PC-3 (cell line): ENCODE measurements around the gene HSPB9. TPM values are rescaled to one million over a fixed set of nuclear protein-coding genes. Genes with fewer than 3 reads are reported as not detected.

Source experiments
- ATAC-seq: fragments of 200-7000 bp; cut with Tn5 transposase; 2 replicates; pipeline ENCODE4 v1.9.1; 2020; ENCODE audit warnings: mild to moderate bottlenecking, moderate library complexity
- BruUV-seq: library from RNA; stranded (reverse); fragments of 400-500 nt; replicated peaks from 2 replicates; lab custom pipeline; 2021; lab: Mats Ljungman, UMichigan
- CTCF ChIA-PET: fragments of 300-600 bp; sonication (Branson Sonifier 250); formaldehyde crosslinking; loops from one replicate; lab custom pipeline; 2022; ENCODE audit warnings: antibody characterized with exemption; lab: Charles Lee
- POLR2A ChIA-PET: fragments of 300-600 bp; sonication (Branson Sonifier 250); formaldehyde crosslinking; loops from one replicate; lab custom pipeline; 2022; ENCODE audit warnings: antibody characterized with exemption; ENCODE audit not compliant: unreplicated experiment; lab: Charles Lee
- DNase-seq: peaks from one replicate; pipeline ENCODE4 v3.0.0-alpha.2; 2015
- H2AFZ ChIP-seq: fragments of 300-600 bp; sonication (generic); 2 replicates; pipeline ENCODE4 v1.6.0; 2016; ENCODE audit warnings: antibody characterized with exemption, low read length
- H3F3A ChIP-seq: fragments of 300-600 bp; sonication (generic); one replicate; pipeline ENCODE4 v1.6.0; 2017; ENCODE audit warnings: antibody characterized with exemption, low read length, control low read depth, mild to moderate bottlenecking; ENCODE audit not compliant: unreplicated experiment
- H3K27ac ChIP-seq: fragments of 300-600 bp; sonication (generic); 2 replicates; pipeline ENCODE4 v1.5.1; 2016; ENCODE audit warnings: mild to moderate bottlenecking, low read length
- H3K27me3 ChIP-seq: fragments of 300-600 bp; sonication (generic); 2 replicates; pipeline ENCODE4 v1.6.1; 2016; ENCODE audit warnings: low read length, mixed read lengths
- H3K36me3 ChIP-seq: fragments of 300-600 bp; sonication (generic); 2 replicates; pipeline ENCODE4 v1.6.1; 2016; ENCODE audit warnings: low read depth, mixed run types, low read length, mixed read lengths
- H3K4me1 ChIP-seq: fragments of 300-600 bp; sonication (generic); 2 replicates; pipeline ENCODE4 v1.5.1; 2016; ENCODE audit warnings: low read length; ENCODE audit not compliant: insufficient read depth
- H3K4me2 ChIP-seq: fragments of 300-600 bp; sonication (generic); 2 replicates; pipeline ENCODE4 v1.6.0; 2016; ENCODE audit warnings: low read length
- H3K4me3 ChIP-seq: fragments of 300-600 bp; sonication (generic); 2 replicates; pipeline ENCODE4 v1.5.1; 2016; ENCODE audit warnings: mild to moderate bottlenecking, low read length, mixed read lengths
- H3K79me2 ChIP-seq: fragments of 300-600 bp; sonication (generic); 2 replicates; pipeline ENCODE4 v1.6.1; 2017; ENCODE audit warnings: low read length, mixed read lengths
- H3K9ac ChIP-seq: fragments of 300-600 bp; sonication (generic); 2 replicates; pipeline ENCODE4 v1.6.0; 2016; ENCODE audit warnings: mild to moderate bottlenecking, low read length
- H3K9me2 ChIP-seq: fragments of 300-600 bp; sonication (generic); replicated peaks from 2 replicates; pipeline ENCODE4 v1.6.1; 2016; ENCODE audit warnings: mixed run types, low read length, mixed read lengths
- H3K9me3 ChIP-seq: fragments of 300-600 bp; sonication (generic); 2 replicates; pipeline ENCODE4 v1.6.1; 2016; ENCODE audit warnings: low read length, mixed read lengths
- H4K20me1 ChIP-seq: fragments of 300-600 bp; sonication (generic); 2 replicates; pipeline ENCODE4 v1.6.1; 2016; ENCODE audit warnings: low read length, mixed read lengths
- EZH2 ChIP-seq: fragments of 300-600 bp; sonication (generic); IDR thresholded peaks from one replicate; pipeline ENCODE4 v1.6.1; 2017; ENCODE audit warnings: antibody characterized with exemption, mild to moderate bottlenecking, low read length; ENCODE audit not compliant: unreplicated experiment
- EZH2phosphoT487 ChIP-seq: fragments of 300-600 bp; sonication (generic); IDR thresholded peaks from 2 replicates; pipeline ENCODE4 v1.6.1; 2018; ENCODE audit warnings: mild to moderate bottlenecking, antibody characterized with exemption, low read length, borderline replicate concordance
- intact Hi-C: fragments of 100-400 bp; cut with micrococcal nuclease; formaldehyde crosslinking; loops from 2 replicates; pipeline ENCODE4 v1.9.0; 2023
- total RNA-seq: library from RNA; depleted of rRNA; stranded (reverse); fragments of >200 nt; gene quantifications from 2 replicates; pipeline ENCODE4 v1.2.3, GENCODE V29; 2014
- TF ChIP-seq, protein P1 (sequence below): fragments of 300-600 bp; sonication (generic); conservative IDR thresholded peaks from 2 replicates; pipeline ENCODE4 v1.5.1; 2017; ENCODE audit warnings: antibody characterized with exemption, low read depth, mild to moderate bottlenecking, low read length

Gene HSPB9
- total RNA-seq, 1 experiment from 2014 or later: not detected

DNA sequence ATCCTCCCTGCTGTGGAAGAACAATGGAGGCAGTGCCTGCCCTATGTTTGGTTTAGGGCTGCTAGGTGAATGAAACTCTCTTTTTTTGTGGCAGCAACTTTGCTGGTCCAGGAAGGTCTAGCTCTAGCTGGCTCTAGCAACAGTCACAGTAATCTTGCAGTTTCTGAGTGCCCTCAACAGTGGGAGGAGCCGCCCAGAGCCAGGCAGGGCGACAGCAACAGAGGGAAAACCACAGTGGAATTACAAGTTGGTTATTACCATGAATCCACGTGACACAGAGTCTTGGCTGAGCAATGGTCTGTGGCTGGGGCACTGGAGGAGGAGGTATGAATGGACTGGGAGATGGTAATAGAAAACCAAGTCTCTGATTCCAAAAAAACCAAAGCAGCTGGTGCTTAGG is 10.3 kb downstream of the HSPB9 start:
- H3K36me3 ChIP-seq: no peaks in the 10 kb centered on the region
- no peak overlapping the region for H3K4me2 ChIP-seq

GRCh38 chr17:42133461-42134041 is 10.9 kb downstream of the HSPB9 start:
- intact Hi-C loops: no loop called here
- Histone ChIP-seq H3K27ac (no peak overlapping the region), H3K4me2 (no peak overlapping the region), H3K36me3 (no peaks in the 10 kb centered on the region), H3F3A (no peaks in the 10 kb centered on the region), H4K20me1 (no peaks in the 10 kb centered on the region), H3K9me2 (no peaks in the 10 kb centered on the region), H2AFZ (no peak overlapping the region), H3K4me1 (no peaks in the 10 kb centered on the region), H3K79me2 (no peaks in the 10 kb centered on the region), H3K27me3 (no peaks in the 10 kb centered on the region), H3K9me3 (no peaks in the 10 kb centered on the region), H3K9ac (no peak overlapping the region), H3K4me3 (no peak overlapping the region)
- DNase-seq: no peak
- CTCF ChIA-PET: no interaction called here
- no TSS peak for BruUV-seq
- no peak for ATAC-seq
- POLR2A ChIA-PET: no interaction called here
- TF ChIP-seq EZH2 (no peak), EZH2phosphoT487 (no peak)
- TF ChIP-seq, protein P1, sequence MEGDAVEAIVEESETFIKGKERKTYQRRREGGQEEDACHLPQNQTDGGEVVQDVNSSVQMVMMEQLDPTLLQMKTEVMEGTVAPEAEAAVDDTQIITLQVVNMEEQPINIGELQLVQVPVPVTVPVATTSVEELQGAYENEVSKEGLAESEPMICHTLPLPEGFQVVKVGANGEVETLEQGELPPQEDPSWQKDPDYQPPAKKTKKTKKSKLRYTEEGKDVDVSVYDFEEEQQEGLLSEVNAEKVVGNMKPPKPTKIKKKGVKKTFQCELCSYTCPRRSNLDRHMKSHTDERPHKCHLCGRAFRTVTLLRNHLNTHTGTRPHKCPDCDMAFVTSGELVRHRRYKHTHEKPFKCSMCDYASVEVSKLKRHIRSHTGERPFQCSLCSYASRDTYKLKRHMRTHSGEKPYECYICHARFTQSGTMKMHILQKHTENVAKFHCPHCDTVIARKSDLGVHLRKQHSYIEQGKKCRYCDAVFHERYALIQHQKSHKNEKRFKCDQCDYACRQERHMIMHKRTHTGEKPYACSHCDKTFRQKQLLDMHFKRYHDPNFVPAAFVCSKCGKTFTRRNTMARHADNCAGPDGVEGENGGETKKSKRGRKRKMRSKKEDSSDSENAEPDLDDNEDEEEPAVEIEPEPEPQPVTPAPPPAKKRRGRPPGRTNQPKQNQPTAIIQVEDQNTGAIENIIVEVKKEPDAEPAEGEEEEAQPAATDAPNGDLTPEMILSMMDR: no peak

More for the DNA sequence above, 10.3 kb downstream of the HSPB9 start:
- Histone ChIP-seq H3K9me3 (no peaks in the 10 kb centered on the region), H3K4me3 (no peak overlapping the region), H2AFZ (no peak overlapping the region), H3K9me2 (no peaks in the 10 kb centered on the region), H3K9ac (no peak overlapping the region), H3K4me1 (no peaks in the 10 kb centered on the region), H3K27me3 (no peaks in the 10 kb centered on the region), H3F3A (no peaks in the 10 kb centered on the region), H3K27ac (no peak overlapping the region), H4K20me1 (no peaks in the 10 kb centered on the region), H3K79me2 (no peaks in the 10 kb centered on the region)
- intact Hi-C loops: no loop called here
- DNase-seq: no peak
- CTCF ChIA-PET: no interaction called here
- TF ChIP-seq, protein P1: no peak
- TF ChIP-seq EZH2 (no peak), EZH2phosphoT487 (no peak)
- ATAC-seq: no peak
- no TSS peak for BruUV-seq
- POLR2A ChIA-PET: no interaction called here

DNA sequence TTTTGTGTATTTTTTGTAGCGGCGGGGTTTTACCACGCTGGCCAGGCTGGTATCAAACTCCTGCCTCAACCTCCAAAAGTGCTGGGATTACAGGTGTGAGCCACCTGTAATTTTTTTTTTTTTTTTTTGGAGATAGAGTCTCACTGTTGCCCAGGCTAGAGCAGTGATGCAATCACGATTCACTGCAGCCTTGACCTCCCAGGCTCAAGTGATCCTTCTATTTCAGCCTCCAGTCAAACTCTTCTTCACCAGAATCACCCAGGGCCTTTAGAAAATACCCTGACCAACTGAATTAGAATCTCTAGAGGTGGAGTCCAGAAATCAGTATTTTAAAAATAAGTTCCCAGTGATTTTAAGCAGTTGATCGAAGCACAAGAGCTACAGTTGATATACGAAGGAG is 12.5 kb downstream of the HSPB9 start:
- Histone ChIP-seq H3K36me3 (no peaks in the 10 kb centered on the region), H3K27me3 (no peaks in the 10 kb centered on the region), H2AFZ (no peak overlapping the region), H3K79me2 (no peaks in the 10 kb centered on the region), H3F3A (no peaks in the 10 kb centered on the region), H3K27ac (no peak overlapping the region), H3K4me2 (no peak overlapping the region), H4K20me1 (no peaks in the 10 kb centered on the region), H3K9me2 (no peaks in the 10 kb centered on the region), H3K9ac (no peak overlapping the region), H3K4me3 (no peak overlapping the region), H3K9me3 (no peaks in the 10 kb centered on the region), H3K4me1 (no peaks in the 10 kb centered on the region)
- intact Hi-C loops: no loop called here
- ATAC-seq: no peak
- no TSS peak for BruUV-seq
- ChIA-PET CTCF (no interaction called here), POLR2A (no interaction called here)
- TF ChIP-seq, protein P1: no peak
- TF ChIP-seq EZH2: no peak
- no peak for TF ChIP-seq EZH2phosphoT487
- no peak for DNase-seq
